A172 (cell line): Measurements from ENCODE around the gene COL13A1. TPM values are rescaled to one million over a fixed set of nuclear protein-coding genes. Genes with fewer than 3 reads are reported as not detected.
A peak's percentile ranks its signal among the peaks of the same experiment; 100 is the strongest.

Experiments used
- DNase-seq: peaks from one replicate; pipeline ENCODE4 v3.0.0-alpha.2; 2015; ENCODE audit warnings: low spot score
- total RNA-seq: library from RNA; depleted of rRNA; stranded (reverse); fragments of >200 nt; shearing (Covaris generic); gene quantifications from 2 replicates; pipeline ENCODE4 v1.2.3, GENCODE V29; 2014

Gene COL13A1
- total RNA-seq, 1 experiment from 2014 or later, result 0.86 TPM

DNA sequence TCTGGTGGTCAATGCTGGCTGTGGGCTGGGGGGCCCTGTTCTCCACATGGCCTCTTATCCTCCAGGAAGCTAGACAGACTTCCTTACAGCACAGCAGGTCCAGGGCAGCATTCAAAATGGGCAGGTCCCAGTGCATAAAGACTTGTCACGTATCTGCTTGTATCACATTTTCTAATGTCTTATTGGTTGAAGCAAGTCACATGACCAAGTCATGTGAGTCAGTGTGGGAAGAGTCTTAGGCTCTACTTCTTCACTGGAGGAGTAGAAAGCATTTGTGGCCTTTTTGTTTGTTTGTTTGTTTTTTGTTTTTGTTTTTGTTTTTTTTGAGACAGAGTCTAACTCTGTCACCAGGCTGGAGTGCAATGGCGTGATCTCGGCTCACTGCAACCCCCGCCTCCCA, 104.7 kb downstream of the COL13A1 start:
- DNase-seq, result no peak

- DNase-seq, result no peak
Measured at GRCh38 chr10:69907517-69907916, 105.8 kb downstream of the COL13A1 start.

GRCh38 chr10:69908124-69908523, 106.4 kb downstream of the COL13A1 start:
- DNase-seq, result no peak

DNA sequence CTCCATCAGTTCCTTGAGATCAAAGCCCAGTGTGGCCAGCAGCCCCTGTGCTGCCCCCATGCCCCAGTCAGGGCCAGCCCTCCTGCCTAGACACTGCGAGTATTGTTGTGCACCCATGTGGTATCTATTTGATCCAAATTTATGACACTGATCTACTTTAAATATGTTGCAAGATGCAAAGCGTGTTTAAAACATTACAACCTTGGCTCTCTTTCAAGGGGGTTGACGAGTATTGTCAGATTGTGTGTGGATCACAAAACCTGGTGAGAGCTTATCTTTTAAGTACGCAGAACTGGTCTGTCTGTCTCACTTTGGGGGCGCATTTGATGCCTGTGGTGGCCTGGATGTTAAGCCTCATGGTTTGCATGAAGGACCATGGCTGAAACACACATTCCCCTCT, 108.9 kb downstream of the COL13A1 start:
- no peak for DNase-seq

- DNase-seq, result no peak
Measured at GRCh38 chr10:69911613-69912528, 110.2 kb downstream of the COL13A1 start.

DNA sequence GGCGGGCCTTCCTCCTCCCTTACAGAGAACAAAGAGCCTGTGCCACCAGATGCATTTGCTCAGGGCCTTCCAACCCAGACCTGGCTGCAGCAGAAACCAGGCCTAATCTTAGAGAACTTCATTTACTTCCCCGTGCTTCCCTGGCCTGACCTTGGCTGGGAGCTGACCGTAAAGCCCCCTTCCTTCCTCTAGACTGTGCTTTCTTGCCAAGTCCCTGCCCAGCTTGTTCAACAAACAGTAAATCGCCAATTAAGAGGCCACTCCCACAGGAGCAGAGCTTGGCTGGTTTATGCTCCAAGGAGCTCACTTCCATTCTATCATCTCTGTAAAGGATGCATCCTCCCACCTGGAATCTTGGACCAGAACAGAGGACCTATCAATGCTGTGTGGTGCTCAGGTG, 110.9 kb downstream of the COL13A1 start:
- no peak for DNase-seq

- DNase-seq, result no peak
Measured at GRCh38 chr10:69913606-69914382, 112.1 kb downstream of the COL13A1 start.

GRCh38 chr10:69914398-69915214, 112.9 kb downstream of the COL13A1 start:
- DNase-seq, result peak; percentile 63

DNA sequence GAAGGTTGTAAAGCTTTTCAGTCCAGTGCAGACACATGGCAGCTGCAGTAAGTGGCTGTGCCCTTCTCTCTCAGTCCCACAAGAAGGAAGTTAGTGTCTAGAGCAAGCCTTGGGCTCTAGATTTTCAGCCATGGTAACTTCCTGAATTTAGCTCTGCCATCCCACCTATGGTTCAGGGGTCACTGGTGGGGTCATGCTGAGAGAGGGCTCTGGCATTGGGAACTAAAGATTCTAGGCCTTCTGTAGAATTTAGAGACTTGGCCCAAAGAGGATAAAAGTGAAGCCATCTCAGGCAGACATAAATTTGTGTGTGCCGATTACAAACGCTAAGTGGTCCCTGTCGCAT, 113.5 kb downstream of the COL13A1 start:
- no peak for DNase-seq

- no peak for DNase-seq
Measured at GRCh38 chr10:69916118-69916517, 114.4 kb downstream of the COL13A1 start.

DNA sequence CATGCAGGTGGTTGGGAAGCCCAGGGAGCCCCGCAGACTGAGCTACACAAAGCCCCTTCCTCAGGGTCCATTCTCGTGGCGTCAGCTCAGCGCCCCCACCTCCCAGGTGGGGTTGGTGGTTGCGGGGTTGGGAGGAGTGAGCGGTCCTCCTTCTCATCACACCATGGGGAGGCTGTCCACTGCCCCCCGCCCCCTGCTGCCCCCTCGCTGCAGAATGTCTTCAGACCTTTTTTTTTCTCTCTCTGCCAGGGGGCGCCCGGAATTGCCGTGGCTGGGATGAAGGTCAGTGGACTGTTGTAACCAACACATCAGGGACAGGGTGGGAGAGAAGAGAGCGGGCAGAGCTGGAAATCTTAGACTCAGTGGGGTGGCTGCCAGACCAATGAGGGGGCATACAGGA, 116.3 kb downstream of the COL13A1 start:
- no peak for DNase-seq

GRCh38 chr10:69919250-69919649, 117.5 kb downstream of the COL13A1 start:
- no peak for DNase-seq

- no peak for DNase-seq
Measured at GRCh38 chr10:69925111-69925510, 123.4 kb downstream of the COL13A1 start.

GRCh38 chr10:69928339-69928738, 126.6 kb downstream of the COL13A1 start:
- no peak for DNase-seq

- DNase-seq, result no peak
Measured at GRCh38 chr10:69929575-69929974, 127.9 kb downstream of the COL13A1 start.

DNA sequence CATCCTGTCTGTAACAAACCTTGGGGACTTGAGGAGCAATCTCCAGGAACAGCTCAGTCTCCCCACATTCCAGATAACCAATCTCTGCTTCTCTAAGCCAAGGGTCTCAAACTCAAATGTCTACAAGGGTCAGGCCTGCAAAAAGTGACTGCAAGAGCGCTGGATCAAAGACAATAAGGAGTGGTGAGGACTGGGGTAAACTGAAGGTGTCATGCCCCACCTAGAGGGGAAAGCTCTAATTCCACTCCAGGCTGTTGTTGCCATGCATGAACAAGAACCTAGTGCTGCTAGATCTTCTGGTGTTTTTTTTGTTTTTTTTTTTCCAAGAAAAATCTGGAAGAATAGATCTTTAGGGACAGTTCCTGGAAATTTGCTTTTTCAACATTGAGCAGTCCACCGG, 133.1 kb downstream of the COL13A1 start:
- DNase-seq, result no peak

DNA sequence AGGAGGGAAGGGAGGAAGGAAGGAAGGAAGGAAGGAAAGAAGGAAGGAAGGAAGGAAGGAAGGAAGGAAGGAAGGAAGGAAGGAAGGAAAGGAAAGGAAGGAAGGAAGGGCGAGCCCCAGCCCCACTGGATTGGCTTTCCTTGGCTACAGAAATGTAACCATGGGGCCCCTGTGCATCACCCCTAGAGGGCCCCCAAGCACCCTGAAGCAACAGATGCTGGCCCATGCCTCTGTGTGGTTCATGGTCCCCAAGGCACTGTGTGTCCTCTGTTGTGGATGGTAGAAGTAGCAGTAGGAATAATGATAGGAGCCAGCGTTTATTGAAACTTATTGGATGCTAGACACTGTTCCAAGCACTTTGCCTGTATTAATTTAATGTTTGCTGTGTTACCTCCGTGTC, 134.4 kb downstream of the COL13A1 start:
- no peak for DNase-seq

DNA sequence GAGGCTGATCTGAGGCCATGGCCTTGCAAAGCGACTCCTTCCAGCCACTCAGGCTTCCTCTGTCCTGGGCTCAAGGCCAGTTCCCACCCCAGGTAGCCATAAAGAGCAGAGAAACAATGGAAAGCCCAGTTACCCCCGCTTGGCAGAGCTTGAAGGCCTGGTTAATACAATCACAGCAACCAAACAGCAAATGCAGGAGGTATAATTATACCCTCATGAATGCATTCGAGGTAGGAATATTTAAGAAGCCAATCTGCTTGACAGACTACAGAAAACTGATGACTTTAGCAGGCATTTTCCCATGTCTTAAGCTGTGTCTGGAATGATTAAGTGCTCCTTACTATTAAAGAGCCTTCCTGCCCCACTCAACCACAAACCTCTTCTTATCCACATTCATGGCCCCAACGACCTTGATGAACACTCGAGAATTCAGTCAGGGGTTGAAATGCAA, 136.9 kb downstream of the COL13A1 start:
- DNase-seq, result no peak

- DNase-seq, result no peak
Measured at GRCh38 chr10:69939061-69939460, 137.4 kb downstream of the COL13A1 start.

- no peak for DNase-seq
Measured at GRCh38 chr10:69939481-69939880, 137.8 kb downstream of the COL13A1 start.

DNA sequence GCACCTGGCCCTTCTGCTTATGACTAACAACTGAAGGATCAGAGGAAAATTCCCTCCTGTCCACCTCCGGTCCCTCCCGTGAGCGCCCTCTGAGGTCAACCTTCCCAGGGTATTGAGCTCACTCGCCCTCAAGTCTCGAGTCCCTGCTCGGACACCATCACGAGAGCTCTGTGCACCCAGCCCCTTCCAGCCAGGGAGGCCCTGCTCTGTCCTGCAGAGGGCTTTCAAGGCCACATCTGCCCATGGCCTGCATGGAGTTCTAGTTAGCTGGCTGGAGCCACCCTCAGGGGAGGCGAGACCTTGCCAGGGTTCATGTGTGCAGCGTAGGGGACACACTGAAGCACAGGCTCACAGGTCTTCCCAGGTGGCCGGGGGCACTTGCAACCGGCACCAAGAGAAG, 140.0 kb downstream of the COL13A1 start:
- DNase-seq, result no peak

GRCh38 chr10:69943292-69943820, 141.7 kb downstream of the COL13A1 start:
- DNase-seq, result no peak
